Eye (tissue), 1 donor: ENCODE data around the gene FLNC.

ENCODE experiments used
- DNase-seq: peaks from one replicate; pipeline ENCODE4 v3.0.0-alpha.2; 2015

Gene FLNC

DNA sequence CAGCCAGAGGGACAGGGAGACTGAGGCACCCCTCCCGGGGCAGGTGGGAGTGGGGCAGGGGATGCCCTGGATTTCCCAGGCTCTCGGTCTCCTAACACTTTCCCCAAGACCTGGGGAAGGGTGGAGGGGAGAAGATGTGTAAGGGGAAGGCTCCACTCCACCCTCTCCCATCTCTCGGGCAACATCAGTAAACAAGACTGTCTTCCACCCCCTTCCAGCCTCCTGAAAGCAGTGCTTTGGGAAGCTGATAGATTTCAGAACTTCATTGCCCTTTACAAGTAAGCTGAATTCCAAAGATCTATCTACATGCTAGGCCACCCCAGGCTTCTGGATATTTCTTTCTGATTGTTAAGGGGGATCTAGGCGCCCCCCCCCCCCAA, 3.7 kb downstream of the FLNC start:
- DNase-seq, result peak; percentile 62

DNA sequence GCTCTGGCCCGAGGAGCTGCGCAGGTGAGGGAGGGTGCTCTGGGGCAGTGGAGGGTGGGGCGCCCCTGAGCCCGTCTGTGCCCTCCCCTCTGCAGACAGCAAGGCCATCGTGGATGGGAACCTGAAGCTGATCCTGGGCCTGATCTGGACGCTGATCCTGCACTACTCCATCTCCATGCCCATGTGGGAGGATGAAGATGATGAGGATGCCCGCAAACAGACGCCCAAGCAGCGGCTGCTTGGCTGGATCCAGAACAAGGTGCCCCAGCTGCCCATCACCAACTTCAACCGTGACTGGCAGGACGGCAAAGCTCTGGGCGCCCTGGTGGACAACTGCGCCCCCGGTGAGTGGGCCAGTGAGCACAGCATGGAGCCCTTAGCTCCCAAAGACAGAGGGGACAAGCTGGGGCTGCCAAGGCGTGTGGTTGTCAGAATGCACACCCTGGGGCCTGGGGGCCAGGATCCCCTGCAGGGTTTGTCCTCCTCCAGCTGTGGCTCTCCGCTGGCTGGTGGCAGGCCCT, 5.1 kb downstream of the FLNC start:
- DNase-seq, result no peak

DNA sequence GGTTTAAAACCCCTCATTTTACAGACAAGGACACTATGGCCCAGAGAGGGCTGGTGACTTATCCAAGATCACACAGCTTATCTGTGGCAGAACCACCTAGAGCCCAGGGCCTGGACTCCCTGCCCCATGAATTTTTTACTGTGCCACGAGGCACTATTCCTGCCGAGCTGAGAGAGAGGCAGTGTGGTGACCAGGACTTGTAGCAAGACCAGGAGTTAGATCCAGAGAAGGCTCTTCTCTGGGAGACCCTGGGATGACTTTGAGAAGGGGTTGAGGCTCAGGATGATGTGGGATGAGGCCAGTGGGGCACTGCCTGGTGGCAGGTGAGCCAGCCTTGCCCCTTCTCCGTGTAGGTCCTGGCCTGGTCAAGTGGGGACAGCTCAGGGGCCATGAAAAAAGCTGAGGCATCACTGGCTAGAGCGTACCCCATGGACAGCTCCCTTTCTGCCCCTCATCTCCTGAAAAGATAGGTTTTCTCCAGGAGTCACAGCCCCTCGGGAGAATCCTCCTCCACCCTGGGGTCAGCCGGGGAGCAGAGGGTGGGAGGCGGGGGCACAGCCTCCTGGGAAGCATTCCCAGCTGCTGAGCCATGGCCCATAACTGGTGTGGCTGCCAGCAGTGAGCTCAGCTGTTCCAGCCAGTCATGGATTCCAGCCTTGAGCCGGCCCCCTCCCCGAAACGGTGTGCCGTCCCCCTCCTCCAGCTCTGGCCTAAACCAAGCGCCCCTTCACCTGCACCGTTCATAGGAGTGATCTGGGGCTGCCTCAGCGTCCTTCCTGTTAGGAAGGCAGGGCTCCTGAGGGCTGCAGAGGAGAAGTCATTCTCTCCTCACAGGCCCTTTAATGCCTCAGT, 5.8 kb downstream of the FLNC start:
- no peak for DNase-seq

DNA sequence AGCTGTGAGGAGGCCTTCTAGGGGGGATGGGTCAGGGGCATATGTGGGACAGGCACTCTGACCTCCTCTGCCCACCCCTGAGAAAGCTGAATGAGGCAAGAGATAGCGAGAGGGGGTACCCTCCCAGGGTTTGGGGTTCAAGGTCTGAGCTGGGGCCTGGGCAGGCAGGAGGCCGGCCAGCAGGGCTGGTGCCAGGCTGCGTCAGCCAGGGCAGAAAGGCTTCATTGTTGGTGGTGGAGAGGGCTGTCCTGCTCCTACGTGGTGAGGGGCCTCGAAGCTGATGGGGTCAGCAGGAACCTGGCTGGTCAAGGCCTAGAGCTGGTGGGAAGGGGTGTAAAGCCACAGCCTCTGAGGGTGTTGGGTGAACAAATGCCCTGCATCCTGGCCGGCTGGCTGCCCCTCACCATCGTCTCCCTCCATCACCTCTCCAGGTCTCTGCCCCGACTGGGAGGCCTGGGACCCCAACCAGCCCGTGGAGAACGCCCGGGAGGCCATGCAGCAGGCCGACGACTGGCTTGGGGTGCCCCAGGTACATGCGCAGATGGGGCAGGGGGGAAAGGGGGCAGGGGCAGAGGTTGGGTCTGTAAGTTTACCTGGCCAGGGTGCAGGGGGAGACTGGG, 6.6 kb downstream of the FLNC start:
- no peak for DNase-seq

DNA sequence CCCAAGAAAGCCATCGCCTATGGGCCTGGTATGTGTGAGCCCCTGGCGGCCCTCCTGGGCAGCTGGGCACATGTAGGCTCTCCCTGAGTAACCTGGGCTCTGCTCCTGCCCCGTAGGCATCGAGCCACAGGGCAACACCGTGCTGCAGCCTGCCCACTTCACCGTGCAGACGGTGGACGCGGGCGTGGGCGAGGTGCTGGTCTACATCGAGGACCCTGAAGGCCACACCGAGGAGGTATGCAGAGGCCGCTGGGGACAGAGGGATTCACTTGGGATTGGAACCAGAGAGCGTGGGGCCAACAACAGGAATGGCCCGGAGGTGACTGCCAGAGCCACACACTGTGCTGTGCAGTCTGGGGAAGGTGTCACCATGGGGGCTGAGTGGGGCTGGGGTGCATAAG, 7.3 kb downstream of the FLNC start:
- no peak for DNase-seq

DNA sequence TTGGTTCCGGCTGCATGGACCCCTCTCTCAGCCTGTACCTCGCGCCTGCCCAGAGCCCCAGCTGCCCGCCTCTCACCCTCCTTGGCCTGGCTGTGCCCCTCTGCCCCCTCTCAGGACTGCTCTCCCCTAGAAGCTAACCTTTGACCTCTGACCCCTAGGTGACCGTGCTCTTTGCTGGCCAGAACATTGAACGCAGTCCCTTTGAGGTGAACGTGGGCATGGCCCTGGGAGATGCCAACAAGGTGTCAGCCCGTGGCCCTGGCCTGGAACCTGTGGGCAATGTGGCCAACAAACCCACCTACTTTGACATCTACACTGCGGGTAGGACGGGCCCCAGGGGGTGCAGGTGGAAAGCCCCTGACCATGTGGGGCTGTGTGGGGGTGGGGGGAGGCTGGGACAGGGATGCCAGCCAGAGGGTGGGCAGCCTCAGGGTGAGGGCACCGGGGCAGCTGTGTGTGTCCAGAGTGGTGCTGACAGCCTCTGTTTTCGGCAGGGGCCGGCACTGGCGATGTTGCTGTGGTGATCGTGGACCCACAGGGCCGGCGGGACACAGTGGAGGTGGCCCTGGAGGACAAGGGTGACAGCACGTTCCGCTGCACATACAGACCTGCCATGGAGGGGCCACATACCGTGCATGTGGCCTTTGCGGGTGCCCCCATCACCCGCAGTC, 8.0 kb downstream of the FLNC start:
- no peak for DNase-seq

DNA sequence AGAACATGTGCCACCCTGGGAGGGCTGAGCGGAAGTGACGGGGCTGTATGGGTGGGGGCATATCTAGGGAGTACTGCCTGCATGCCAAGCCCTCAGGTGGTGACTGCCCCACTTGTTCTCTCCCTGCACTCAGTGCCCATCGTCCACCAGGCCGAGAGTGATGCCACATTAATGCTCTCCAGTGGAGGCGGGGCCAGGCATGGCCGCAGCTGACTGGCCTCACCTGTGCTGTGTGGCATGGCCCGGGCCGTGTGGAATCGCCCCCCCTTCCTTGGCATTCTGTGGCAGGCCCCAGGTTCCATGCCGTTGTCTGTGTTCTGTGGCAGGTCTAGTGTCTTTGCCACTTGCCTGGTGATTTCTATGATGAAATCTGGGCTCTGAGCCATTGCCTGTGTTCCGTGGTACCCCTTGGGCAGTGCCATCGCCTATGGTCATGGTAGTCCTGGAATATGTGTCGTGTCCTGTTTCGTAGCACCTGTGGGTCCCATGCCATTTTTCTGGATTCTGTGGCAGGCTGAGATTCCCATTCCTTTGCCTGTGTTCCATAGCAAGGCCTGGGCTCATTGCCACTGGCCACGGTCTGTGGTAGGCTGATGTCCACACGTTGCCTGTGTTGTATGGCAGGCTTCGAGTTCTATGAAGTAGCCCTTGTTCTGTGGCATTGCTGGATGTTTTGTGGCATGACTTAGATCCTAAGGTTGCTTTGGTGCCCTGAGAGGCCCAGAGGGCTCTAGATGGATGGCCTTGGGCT, 8.9 kb downstream of the FLNC start:
- DNase-seq, result no peak

DNA sequence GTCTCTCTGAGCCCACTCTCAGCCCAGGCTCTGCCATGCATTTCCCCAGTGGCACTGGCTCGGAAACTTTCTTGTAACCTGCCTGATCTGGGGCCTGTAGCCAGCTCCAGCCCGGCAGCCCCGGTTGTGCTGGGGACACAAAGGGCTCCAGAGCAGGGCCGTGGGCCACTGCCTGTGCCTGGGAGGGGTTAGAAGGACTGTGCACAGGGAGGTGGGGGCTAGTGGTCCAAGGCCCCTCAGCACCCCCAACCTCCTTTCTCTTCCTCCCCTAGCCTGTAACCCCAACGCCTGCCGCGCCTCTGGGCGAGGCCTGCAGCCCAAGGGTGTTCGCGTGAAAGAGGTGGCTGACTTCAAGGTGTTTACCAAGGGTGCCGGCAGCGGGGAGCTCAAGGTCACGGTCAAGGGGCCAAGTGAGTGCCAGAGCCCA, 9.6 kb downstream of the FLNC start:
- DNase-seq, result no peak

DNA sequence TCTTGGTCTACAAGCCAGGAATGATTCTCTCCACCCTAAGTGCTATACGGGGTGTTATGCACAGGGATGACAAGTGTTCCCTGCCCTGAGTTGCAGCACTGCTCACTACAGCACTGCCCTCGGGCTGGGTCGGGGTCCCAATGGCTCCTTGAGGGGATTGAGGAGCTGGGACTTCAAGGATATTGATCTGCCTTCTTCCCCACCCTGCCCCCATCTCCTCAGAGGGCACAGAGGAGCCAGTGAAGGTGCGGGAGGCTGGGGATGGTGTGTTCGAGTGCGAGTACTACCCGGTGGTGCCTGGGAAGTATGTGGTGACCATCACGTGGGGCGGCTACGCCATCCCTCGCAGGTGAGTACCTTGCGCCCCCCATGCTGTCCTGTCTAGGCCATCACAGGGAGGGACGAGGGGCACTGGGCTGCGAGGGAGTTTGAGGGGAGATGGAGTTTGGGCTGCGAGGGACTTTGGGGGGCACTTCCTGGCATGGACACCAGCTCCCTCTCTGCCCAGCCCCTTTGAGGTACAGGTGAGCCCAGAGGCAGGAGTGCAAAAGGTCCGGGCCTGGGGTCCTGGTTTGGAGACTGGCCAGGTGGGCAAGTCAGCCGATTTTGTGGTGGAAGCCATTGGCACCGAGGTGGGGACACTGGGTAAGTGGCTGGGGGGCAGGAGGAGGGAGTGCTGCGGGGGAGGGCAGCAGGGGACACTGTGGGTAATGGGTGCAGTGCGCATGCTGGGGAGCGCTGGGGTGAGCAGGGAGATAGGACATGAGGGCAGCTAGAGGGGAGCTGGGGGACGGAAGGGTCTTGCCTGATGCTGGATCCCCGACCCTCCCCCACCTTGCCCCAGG, 10.3 kb downstream of the FLNC start:
- DNase-seq, result no peak

DNA sequence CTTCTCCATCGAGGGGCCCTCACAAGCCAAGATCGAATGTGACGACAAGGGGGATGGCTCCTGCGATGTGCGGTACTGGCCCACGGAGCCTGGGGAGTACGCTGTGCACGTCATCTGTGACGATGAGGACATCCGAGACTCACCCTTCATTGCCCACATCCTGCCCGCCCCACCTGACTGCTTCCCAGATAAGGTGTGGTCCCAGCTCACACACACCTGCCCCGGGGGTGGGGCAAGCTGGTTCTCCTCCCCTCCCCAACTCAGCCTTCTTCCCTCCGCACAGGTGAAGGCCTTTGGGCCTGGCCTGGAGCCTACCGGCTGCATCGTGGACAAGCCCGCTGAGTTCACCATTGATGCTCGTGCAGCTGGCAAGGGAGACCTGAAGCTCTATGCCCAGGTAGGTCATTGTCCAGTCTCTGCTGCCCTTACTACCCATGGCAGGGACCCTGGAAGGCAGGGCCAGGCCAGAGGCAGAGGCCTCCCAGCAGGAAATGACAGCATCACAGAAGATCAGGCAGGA, 11.0 kb downstream of the FLNC start:
- no peak for DNase-seq

DNA sequence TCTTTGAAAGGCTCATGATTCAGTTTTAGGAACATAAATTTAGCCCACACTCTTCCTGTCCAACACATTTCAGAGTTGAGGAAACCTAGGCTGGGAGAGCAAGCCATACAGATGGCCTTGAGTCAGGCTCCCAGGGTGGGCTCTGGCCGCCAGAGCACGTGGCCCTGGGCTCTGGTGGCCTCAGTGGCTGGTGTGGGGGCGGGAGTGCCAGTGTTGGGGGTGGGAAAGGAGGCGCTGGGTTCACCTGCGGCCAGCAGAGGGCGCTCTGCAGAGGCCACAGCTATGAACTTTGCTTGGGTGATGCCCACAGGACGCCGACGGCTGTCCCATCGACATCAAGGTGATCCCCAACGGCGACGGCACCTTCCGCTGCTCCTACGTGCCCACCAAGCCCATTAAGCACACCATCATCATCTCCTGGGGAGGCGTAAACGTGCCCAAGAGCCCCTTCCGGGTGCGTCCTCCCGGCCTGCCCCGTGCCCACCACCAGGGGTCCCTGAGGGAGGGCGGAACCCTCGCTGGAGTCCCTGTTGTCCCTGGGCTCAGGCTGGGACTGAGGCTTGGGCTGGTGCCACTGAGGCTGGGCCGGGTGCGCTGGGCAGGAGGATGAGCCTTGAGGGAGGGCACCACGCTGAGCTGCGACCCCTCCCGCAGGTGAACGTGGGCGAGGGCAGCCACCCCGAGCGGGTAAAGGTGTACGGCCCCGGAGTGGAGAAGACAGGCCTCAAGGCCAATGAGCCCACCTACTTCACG, 11.9 kb downstream of the FLNC start:
- peak; percentile 38 for DNase-seq

DNA sequence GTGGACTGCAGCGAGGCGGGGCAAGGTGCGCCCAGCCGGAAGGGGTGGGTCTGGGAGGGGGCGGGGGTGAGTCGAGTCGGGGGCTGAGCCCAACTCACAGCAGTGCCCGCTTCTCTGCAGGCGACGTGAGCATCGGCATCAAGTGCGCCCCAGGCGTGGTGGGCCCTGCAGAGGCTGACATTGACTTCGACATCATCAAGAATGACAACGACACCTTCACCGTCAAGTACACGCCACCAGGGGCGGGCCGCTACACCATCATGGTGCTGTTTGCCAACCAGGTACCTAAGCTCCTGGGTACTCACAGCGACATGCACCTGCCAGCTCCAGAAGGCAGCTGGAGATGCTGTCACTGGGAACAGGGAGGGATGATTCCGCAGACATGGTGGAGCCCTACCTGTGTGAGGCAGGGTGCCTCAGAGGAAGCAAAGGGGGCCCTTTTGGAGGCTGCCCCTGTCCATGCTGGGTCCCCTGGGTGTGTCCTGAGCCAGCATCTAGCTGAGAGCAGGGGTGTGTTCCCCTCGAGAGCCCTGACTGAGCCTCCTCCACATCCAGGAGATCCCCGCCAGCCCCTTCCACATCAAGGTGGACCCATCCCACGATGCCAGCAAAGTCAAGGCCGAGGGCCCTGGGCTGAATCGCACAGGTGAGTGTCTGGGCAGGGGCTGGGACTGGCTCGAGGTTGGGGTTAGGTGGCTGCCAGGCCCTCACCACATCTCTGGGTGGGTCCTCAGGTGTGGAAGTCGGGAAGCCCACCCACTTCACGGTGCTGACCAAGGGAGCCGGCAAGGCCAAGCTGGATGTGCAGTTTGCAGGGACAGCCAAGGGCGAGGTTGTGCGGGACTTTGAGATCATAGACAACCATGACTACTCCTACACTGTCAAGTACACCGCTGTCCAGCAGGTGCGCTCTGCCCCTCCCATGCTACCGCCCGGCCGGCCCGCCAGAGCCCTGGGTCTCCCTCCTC, 12.8 kb downstream of the FLNC start:
- DNase-seq, result no peak

DNA sequence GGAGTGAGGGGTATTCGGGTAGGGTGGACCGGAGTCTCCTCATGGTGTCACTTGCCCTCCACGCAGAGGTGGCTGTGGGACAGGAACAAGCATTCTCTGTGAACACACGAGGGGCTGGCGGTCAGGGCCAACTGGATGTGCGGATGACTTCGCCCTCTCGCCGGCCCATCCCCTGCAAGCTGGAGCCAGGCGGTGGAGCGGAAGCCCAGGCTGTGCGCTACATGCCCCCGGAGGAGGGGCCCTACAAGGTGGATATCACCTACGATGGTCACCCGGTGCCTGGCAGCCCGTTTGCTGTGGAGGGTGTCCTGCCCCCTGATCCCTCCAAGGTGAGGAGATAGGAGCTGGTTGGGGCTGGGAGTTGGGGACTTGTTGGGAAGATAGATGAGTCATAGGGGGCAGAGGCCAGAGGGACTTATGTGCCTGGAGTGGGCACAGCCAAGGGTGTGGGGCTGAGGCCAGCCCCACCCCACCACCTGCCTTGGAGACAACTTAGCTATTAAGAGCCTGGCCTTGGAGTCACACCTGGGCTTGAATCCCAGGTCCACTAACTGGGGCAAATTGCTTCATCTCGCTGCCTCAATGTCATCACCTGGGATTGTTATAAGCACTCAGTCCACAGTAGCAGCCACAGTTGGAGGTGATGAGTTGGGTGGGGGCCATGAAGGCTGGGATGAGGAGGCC, 13.9 kb downstream of the FLNC start:
- DNase-seq, result no peak

DNA sequence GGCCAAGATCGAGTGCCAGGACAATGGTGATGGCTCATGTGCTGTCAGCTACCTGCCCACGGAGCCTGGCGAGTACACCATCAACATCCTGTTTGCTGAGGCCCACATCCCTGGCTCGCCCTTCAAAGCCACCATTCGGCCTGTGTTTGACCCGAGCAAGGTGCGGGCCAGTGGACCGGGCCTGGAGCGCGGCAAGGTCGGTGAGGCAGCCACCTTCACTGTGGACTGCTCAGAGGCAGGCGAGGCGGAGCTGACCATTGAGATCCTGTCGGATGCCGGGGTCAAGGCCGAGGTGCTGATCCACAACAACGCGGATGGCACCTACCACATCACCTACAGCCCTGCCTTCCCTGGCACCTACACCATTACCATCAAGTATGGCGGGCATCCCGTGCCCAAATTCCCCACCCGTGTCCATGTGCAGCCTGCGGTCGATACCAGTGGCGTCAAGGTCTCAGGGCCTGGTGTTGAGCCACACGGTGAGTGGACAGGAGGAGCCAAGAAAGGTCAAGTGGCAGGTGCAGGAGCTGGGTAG, 14.6 kb downstream of the FLNC start:
- no peak for DNase-seq

DNA sequence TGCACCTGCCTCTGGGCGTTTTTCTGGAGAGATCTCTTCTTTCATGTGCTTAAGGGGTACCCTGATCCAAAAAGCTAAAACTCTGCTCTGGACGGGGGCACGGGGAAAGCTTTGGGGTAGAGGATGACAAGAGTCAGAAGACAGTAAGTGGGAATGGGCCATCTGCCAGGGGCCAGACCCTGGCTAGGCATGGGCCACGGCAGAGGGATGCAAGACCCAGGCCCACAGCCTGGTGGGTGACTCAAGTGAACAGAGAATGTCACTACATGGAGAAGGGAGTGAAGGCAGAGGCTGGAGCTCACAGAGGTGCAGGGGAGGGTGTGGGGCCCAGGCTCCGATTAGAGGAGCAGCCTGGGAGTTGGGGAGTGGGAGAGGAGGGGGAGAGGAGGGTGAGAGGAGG, 15.3 kb downstream of the FLNC start:
- no peak for DNase-seq

DNA sequence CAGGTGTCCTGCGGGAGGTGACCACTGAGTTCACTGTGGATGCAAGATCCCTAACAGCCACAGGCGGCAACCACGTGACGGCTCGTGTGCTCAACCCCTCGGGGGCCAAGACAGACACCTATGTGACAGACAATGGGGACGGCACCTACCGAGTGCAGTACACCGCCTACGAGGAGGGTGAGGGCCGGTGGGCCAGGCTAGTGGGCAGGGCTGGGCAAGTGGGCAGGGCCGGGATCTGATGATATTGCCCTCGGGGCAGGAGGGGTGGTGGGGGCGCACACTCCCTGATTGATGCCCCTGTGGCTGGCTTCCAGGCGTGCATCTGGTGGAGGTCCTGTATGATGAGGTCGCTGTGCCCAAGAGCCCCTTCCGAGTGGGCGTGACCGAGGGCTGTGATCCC, 15.8 kb downstream of the FLNC start:
- no peak for DNase-seq

DNA sequence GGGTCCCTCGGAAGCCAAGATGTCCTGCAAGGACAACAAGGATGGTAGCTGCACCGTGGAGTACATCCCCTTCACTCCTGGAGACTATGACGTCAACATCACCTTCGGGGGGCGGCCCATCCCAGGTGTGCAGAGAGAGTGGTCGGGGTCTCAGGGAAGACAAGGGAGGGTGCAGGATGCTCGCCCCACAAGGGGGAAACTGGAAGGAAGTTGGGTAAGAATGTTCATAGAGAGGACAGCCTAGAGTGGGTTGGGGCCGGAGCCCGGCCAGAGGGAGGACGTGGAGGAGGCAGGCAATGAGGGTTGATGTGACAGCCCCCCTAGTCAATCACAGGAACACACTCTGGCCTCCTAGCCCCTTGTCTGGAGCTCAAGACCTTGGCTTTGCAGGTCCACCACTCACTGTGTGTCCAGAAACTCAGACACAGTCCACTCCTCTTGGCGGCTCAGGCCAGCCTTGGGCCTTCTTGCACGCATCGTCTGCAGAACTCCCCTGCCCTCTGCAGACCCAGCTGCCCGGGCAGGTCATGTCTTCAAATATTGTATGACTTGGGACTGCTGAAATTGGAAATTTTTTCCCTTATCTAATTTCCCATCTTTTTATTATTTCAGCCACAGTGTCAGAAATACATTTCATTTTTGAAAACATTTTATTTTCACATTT, 16.7 kb downstream of the FLNC start:
- no peak for DNase-seq

DNA sequence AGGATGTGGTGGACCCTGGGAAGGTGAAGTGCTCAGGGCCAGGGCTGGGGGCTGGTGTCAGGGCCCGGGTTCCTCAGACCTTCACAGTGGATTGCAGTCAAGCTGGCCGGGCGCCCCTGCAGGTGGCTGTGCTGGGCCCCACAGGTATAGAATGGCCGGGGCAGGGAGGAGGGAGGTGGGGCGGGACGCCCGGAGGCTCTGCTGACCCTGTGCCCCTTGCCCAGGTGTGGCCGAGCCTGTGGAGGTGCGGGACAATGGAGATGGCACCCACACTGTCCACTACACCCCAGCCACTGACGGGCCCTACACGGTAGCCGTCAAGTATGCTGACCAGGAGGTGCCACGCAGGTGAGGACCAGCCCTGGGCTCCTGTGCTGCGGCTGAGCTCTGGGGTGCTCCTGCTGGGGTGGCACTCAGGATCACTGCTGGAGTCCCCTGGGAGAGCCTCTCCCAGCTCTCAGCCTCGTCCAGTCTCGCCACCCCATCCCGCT, 17.6 kb downstream of the FLNC start:
- no peak for DNase-seq
